Measurements from ENCODE around the gene POU3F1. TPM values are rescaled to one million over a fixed set of nuclear protein-coding genes. Genes with fewer than 3 reads are reported as not detected.

Gene POU3F1
- polyA plus RNA-seq, 3 donors = 0.54 to 0.76 (median 0.65) TPM

- DNase-seq (ENCODE audit: low read depth in 3 of 3, low spot score in 2 of 3) = no peak
Observed at GRCh38 chr1:38074302-38074677, 27.7 kb upstream of the POU3F1 start.

GRCh38 chr1:38073534-38074301, 27.1 kb upstream of the POU3F1 start:
- no peak for DNase-seq (ENCODE audit: low read depth in 3 of 3, low spot score in 2 of 3)

- DNase-seq (ENCODE audit: low read depth in 3 of 3, low spot score in 2 of 3) = no peak
Observed at GRCh38 chr1:38072858-38073257, 26.3 kb upstream of the POU3F1 start.

- no peak for DNase-seq (ENCODE audit: low read depth in 3 of 3, low spot score in 2 of 3)
Observed at GRCh38 chr1:38071312-38072256, 25.0 kb upstream of the POU3F1 start.

GRCh38 chr1:38068980-38069340, 22.4 kb upstream of the POU3F1 start:
- DNase-seq (ENCODE audit: low read depth in 3 of 3, low spot score in 2 of 3) = no peak

- no peak for DNase-seq (ENCODE audit: low read depth in 3 of 3, low spot score in 2 of 3)
Observed at GRCh38 chr1:38068220-38068979, 21.8 kb upstream of the POU3F1 start.

- no peak for DNase-seq (ENCODE audit: low read depth in 3 of 3, low spot score in 2 of 3)
Observed at GRCh38 chr1:38064197-38064903, 17.8 kb upstream of the POU3F1 start.

GRCh38 chr1:38063616-38064015, 17.0 kb upstream of the POU3F1 start:
- DNase-seq (ENCODE audit: low read depth in 3 of 3, low spot score in 2 of 3) = no peak

- no peak for DNase-seq (ENCODE audit: low read depth in 3 of 3, low spot score in 2 of 3)
Observed at GRCh38 chr1:38062361-38063288, 16.0 kb upstream of the POU3F1 start.

- no peak for DNase-seq (ENCODE audit: low read depth in 3 of 3, low spot score in 2 of 3)
Observed at GRCh38 chr1:38061883-38062328, 15.3 kb upstream of the POU3F1 start.

GRCh38 chr1:38061290-38061689, 14.7 kb upstream of the POU3F1 start:
- no peak for DNase-seq (ENCODE audit: low read depth in 3 of 3, low spot score in 2 of 3)

GRCh38 chr1:38060498-38060897, 13.9 kb upstream of the POU3F1 start:
- no peak for DNase-seq (ENCODE audit: low read depth in 3 of 3, low spot score in 2 of 3)

GRCh38 chr1:38059635-38060250, 13.2 kb upstream of the POU3F1 start:
- DNase-seq (ENCODE audit: low read depth in 3 of 3, low spot score in 2 of 3) = no peak

GRCh38 chr1:38055965-38056364, 9.4 kb upstream of the POU3F1 start:
- DNase-seq (ENCODE audit: low read depth in 3 of 3, low spot score in 2 of 3) = no peak

GRCh38 chr1:38055398-38055797, 8.8 kb upstream of the POU3F1 start:
- DNase-seq (ENCODE audit: low read depth in 3 of 3, low spot score in 2 of 3) = no peak

GRCh38 chr1:38053416-38054091, 7.0 kb upstream of the POU3F1 start:
- no peak for DNase-seq (ENCODE audit: low read depth in 3 of 3, low spot score in 2 of 3)

GRCh38 chr1:38052750-38053415, 6.3 kb upstream of the POU3F1 start:
- no peak for DNase-seq (ENCODE audit: low read depth in 3 of 3, low spot score in 2 of 3)

GRCh38 chr1:38051079-38051543, 4.5 kb upstream of the POU3F1 start:
- no peak for DNase-seq (ENCODE audit: low read depth in 3 of 3, low spot score in 2 of 3)

Data from right renal cortex interstitium (tissue), 3 donors.